HG03558 (cell line): ENCODE results near the gene KCNQ2.

Source experiments
- ATAC-seq: cut with Tn5 transposase; IDR thresholded peaks from one replicate; pipeline ENCODE4 v1.9.1; 2021; ENCODE audit warnings: moderate number of reproducible peaks; ENCODE audit not compliant: unreplicated experiment; ENCODE audit errors: extremely low read depth

Gene KCNQ2

DNA sequence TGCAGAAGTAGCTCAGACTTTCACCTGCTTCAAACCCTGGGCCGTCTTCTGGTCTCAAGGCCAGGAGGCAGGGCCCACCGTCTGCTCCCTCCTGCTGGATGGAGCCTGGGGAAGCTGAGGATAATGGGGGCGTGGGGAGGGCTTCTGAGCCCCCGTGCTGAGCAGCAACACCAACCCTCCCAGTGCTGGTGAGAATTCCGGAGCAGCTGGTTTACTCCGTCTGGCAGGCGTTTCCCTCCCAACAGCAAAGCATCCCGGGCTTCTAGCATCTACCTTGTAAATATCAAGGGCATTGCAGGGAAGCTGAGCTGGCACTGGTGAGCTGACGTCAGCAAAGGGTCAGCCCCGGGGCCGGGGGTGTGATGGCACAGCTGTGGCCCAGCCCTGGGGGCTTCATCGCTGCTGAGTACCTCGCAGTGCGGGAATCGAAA lies 94.5 kb downstream of the KCNQ2 start:
- no peak for ATAC-seq

- no peak for ATAC-seq
Measured at GRCh38 chr20:63377256-63377941, 95.1 kb downstream of the KCNQ2 start.

DNA sequence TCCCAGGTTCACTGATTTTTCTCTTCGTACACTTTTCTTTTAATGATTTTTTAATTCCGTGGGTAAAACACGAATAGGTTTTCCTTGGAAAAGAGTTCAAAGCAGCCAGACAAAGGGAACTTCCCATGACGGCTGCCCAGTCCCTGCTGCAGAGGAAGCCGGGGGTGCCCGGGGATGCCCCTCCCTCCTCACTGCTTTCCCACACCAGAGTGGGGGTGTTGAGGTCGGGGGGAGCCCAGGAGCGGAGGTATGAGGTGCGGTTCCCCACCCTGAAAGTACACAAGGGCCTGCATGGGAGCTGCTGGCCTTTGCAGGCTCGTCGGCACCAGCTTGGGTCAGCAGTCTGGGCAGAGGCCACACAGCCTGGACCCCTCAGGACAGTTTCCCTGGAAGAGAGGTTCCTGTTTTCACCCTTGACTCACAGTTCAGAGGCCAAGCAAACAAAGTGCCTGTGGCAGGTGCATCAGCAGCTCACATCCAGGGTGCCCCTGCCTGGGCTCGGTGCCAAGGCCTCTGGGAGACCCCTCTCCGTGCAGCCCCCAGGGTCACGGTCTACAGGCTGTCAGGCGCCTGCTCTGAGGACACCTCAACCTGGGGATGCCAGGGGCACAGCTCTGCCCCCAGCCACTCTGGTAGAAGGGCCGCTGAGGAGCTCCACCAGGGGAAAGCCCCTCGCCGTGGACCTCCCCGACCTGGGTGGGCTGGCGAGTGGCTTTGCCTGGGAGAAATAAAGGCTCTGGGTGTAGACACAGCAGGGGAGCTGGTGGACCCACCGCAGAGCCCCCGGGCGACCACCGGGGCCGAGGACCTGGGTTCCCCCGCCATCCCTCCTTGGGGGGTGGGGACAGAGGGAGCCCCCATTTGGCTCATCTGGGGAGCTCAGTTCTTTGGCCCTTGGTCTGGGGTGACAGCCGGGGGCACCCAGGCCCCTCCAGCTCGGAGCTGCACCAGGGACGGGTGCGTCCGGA lies 95.9 kb downstream of the KCNQ2 start:
- ATAC-seq, result no peak

DNA sequence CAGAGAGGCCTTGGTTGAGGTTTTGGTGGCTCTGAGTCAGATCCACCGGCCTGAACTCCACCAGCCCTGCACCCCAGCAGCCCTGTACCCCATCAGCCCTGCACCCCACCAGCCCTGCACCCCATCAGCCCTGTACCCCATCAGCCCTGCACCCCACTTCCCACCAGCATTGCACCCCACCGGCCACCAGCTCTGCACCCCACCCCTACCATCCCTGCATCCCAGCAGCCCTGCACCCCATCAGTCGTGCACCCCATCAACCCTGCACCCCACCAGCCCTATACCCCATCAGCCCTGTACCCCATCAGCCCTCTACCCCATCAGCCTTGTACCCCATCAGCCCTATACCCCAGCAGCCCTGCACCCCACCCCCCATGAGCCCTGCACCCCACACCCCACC lies 97.0 kb downstream of the KCNQ2 start:
- ATAC-seq, result no peak

DNA sequence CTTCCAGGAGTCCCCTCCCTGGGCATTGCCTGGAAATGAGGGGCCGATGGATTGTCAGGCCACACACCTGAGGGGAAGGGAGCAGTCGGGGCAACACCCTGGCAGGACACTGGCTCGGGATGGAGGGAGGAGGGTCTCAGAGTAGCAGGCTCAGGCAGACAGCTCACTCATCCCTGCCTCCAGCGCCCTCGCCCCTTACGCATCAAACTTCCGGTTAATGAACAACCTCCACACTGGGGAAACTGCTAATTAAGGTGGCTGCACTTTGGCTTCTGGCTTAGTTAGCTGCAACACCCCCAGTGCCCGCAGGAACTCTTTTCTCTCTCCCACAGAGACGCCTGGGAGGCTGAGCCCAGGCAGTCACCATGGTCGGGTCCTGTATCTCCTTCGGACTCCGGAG lies 98.0 kb downstream of the KCNQ2 start:
- ATAC-seq, result no peak

DNA sequence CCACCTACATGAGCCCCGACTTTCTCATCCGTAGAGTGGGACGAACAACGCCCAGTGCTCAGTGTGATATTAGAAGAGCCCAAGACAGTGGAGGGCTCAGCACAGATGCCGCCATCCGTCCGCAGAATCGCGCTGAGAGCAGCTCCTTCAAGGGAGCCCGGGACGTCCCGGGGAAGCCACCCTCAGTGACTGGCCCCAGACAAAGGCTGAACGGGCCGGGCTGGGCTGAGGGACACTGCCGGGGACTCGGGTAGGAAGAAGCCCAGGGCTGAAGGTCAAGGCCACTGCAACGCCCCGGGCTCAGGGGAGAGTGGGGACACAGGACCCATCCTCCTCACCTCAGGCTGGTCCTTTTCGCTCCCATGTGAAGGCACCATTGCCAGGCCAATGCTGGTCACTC lies 98.5 kb downstream of the KCNQ2 start:
- ATAC-seq, result no peak

GRCh38 chr20:63372971-63373885 lies 99.2 kb downstream of the KCNQ2 start:
- no peak for ATAC-seq

GRCh38 chr20:63371291-63371865 lies 101.1 kb downstream of the KCNQ2 start:
- ATAC-seq, result no peak

DNA sequence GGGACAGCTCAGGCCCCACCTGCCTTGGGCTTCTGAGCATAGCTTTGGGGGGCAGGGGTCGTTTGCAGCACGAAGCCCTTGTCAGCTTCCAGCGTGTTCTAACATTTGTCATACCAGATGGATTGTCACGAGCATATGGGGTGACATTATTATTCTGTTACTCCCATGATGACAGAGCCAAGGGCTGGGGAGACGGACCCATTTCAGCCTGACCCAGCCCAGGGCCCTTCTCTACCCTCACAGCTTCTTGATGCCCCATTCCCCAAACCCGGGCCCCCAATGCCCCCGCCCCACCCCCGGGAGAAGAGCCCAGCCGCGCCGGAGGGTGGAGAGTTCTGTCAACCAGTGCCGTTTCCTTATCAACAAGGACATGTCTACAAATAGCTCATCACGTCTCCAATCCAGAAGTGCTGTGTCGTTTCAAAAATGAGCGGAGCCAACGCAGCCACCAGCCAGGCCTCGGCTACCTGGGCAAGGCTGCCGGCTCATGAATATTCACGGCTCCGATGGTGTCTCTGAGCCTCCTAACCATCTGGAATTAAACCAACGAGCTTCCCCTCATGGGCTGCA lies 101.8 kb downstream of the KCNQ2 start:
- no peak for ATAC-seq

- ATAC-seq, result no peak
Measured at GRCh38 chr20:63369724-63370617, 102.5 kb downstream of the KCNQ2 start.

DNA sequence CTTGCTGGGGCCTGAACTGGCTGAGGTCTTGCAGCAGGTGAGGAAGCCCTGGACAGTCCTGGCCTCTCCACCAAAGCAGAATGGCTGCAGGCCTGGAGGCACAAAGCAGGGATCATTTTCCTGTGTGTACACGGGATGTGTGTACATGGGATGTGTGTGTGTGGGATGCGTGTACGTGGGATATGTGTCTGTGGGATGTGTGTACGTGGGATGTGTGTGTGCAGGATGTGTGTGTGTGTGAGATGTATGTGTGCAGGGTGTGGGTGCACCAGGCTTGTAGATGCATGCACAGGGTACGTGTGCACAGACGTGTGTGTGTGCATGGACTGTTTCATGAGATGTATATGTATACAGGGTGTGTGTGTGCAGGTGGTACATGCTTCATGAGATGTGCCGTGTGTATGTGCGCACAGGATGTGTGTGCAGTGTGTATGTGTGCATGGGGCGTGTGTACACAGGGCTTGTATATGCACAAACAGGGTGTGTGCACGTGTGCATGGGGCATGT lies 103.4 kb downstream of the KCNQ2 start:
- no peak for ATAC-seq

- ATAC-seq, result no peak
Measured at GRCh38 chr20:63368151-63368550, 104.3 kb downstream of the KCNQ2 start.

GRCh38 chr20:63367446-63368055 lies 104.9 kb downstream of the KCNQ2 start:
- ATAC-seq, result no peak

- ATAC-seq, result no peak
Measured at GRCh38 chr20:63366390-63367365, 105.8 kb downstream of the KCNQ2 start.

- ATAC-seq, result no peak
Measured at GRCh38 chr20:63365601-63366389, 106.7 kb downstream of the KCNQ2 start.
